IPS DF 4.7 (cell line): ENCODE results near the gene ATP1A2.
"Not testable (repeated sequence)": the region's sequence is repeated elsewhere in the genome, so short reads cannot be mapped to it uniquely, and the experiment has no call there.

Experiments
- DNase-seq: peaks from one replicate; pipeline ENCODE4 v3.0.0-alpha.2; 2013; ENCODE audit warnings: low spot score; ENCODE audit errors: extremely low read depth

The ATP1A2 gene

GRCh38 chr1:160122978-160123495 lies 7.5 kb downstream of the ATP1A2 start:
- DNase-seq = no peak

- DNase-seq = no peak
Observed at GRCh38 chr1:160123726-160124125, 8.2 kb downstream of the ATP1A2 start.

GRCh38 chr1:160124705-160125478 lies 9.3 kb downstream of the ATP1A2 start:
- DNase-seq = no peak

DNA sequence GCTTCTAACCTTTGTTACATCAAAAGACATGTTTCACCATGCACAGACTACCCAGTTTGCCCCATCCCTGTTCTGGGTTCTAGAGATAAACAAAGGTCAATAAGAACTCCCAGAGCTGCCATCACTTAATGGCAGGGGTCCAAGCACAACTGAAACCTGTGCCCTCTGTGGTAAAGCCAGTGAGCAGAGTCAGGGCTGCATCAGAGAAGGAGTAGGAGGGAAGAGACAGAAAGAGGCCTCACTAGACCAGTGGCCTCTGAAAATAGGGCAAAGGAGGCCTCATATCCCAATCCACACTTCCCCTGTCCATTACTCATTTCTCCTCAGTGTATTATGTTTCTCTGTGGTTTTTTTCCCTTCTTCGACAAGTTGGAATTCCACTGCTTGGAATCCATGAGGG lies 10.2 kb downstream of the ATP1A2 start:
- no peak for DNase-seq

DNA sequence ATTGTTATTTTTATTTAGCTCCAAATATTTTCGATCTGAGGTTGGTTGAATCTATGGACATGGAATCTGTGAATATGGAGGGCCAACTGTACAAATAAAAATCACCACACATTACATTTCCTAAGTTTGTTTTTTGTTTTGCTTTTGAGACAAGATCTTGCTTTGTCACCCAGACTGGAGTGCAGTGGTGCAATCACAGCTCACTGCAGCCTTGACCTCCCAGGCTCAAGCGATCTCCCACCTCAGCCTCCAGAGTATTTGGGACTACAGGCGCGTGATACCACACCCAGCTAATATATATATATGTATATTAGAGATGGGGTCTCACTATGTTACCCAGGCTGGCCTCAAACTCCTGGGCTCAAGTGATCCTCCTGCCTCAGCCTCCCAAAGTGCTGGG lies 10.8 kb downstream of the ATP1A2 start:
- DNase-seq = not testable (repeated sequence)

DNA sequence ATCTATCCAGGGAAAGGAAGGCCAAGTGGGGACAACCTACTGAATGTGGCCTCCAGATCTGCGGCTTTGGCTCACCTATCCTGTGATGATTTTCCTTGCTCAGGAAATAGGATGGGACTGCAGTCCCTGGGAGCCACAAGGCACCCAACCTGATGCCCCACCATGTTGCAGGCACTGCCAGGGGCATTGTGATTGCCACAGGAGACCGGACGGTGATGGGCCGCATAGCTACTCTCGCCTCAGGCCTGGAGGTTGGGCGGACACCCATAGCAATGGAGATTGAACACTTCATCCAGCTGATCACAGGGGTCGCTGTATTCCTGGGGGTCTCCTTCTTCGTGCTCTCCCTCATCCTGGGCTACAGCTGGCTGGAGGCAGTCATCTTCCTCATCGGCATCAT lies 11.8 kb downstream of the ATP1A2 start:
- DNase-seq = no peak

DNA sequence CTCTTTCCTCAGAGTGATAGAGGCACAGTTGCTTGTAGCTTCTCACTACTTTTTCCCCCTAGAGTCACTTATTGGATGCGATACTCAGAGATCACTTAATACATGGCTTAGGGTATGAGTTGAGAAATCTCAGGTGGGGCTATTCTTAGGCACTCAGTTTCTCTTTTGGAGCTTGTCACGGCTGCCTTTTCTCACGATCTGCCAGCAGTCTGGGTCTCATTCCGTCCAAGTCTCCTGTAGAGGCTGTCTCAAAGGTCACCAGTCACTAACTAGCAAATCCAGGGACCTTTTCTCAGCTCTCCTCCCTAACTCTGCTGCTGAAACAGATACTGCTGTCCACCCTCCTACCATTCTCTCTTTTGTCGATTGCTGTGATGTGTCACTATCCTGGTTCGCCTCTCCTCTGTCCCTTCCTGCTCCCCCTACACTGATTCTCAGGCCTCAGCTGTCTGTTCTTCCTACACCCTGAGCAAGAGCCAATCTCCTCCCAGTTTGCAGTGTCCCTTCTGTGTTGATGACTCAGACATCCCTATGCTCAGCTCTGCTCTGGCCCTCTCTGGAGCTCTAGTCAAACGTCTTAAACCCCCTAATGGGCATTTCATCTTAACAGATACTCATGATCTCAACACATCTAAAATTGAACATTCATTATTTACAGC lies 12.4 kb downstream of the ATP1A2 start:
- no peak for DNase-seq

GRCh38 chr1:160128636-160129035 lies 13.1 kb downstream of the ATP1A2 start:
- no peak for DNase-seq

- no peak for DNase-seq
Observed at GRCh38 chr1:160129046-160129445, 13.5 kb downstream of the ATP1A2 start.

GRCh38 chr1:160129558-160129957 lies 14.0 kb downstream of the ATP1A2 start:
- DNase-seq = no peak

DNA sequence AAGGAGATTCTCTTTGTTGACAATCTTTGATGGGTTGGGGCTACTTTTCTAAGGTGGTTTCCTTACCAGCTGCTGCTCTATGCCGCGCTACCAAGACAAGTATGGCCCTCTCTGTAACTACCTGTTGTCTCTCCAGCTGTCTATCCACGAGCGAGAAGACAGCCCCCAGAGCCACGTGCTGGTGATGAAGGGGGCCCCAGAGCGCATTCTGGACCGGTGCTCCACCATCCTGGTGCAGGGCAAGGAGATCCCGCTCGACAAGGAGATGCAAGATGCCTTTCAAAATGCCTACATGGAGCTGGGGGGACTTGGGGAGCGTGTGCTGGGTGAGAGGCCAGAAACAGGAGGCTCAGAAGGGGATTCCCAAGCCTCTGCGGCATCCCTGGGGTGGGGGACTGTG lies 14.4 kb downstream of the ATP1A2 start:
- DNase-seq = no peak

DNA sequence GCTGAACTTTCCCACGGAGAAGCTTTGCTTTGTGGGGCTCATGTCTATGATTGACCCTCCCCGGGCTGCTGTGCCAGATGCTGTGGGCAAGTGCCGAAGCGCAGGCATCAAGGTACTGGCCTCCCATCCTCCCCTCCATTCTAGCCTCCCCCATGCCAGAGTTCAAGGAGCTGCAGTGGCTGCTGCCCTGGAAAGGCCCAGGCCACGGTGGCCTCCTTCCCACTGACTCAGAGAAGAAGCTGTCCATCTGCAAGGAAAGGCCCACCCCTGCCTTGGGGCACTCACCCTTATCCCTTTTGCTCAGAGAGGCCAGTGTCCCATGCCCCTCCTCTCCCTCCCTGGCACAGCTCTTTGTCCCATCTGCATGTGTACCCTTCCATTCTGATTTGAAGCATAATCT lies 14.9 kb downstream of the ATP1A2 start:
- no peak for DNase-seq

DNA sequence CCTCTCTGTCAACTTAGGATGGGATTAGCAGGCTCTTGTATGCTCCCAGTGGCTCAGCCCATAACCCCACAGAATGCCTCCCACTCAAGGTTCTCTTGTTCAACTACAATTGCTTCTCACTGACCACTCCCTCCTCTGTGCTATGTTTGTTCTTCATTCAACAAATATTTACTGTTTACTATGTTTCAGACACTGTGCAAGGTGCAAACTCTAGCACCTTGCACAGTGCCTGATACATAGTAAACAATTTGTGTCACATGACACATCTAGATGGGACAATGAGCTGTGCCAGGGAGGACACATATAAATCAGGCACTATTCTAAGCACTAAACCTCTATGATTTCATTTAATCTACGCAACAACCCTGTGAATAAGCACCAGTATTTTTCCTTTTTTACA lies 15.4 kb downstream of the ATP1A2 start:
- no peak for DNase-seq

DNA sequence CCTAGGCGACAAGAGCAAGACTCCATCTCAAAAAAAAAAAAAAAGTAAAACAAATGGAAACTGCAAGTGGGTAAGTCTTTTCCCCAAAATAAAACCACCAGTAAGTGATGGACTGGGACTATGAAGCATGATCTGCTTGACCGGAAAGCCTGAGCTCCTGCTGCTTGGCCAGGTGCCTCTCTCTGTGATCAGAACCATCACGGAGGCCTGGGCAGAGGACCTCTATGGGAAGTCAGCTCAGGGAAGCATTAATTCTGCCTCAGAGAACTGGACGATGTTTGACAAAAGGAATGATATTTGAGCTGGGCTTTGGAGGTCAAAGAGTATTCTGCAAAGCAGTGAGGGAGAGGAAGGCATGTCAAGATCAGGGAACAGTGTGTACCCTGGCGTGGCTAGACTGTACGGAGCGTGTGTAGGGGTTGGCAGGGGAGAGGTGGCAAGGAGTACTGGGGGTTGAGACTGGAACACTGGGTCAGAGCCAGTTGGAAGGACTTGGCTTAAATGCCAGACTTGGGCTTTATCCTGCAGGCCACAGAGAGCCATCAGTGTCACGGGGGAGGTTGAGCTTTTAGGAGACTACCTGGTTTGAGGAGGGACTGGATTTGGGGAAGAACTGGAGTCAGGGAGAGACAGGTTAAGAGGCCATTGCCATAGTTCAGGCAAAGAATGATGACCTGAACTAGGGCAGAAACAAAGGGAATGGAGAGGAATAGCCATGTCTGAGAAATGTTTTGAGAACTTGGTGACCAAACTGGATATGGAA lies 16.4 kb downstream of the ATP1A2 start:
- no peak for DNase-seq

GRCh38 chr1:160133990-160134770 lies 18.6 kb downstream of the ATP1A2 start:
- DNase-seq = no peak

DNA sequence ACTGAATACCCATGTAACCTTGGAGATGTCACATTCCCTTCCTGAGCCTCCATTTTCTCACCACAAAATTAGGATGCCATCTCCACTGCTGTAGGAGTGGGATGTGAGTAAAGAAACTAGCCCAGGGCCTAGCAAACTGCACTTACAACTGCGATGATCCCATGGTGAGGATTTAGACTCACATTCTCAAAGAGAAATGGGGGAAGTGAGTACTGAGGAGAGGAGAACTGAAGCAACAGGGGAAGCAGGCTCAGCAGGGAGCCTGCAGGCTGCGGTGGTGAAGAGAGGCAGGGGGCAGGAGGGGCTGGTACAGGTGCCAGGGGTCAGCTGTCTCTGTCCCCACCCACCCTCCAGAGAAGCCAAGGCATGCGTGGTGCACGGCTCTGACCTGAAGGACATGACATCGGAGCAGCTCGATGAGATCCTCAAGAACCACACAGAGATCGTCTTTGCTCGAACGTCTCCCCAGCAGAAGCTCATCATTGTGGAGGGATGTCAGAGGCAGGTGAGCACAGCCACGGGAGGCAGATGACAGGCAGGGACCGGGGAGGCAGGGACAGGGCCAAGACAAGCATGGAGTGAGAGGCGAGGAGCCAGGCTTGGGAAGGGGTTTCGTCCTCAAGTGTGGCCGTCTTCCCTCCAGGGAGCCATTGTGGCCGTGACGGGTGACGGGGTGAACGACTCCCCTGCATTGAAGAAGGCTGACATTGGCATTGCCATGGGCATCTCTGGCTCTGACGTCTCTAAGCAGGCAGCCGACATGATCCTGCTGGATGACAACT lies 19.4 kb downstream of the ATP1A2 start:
- no peak for DNase-seq

DNA sequence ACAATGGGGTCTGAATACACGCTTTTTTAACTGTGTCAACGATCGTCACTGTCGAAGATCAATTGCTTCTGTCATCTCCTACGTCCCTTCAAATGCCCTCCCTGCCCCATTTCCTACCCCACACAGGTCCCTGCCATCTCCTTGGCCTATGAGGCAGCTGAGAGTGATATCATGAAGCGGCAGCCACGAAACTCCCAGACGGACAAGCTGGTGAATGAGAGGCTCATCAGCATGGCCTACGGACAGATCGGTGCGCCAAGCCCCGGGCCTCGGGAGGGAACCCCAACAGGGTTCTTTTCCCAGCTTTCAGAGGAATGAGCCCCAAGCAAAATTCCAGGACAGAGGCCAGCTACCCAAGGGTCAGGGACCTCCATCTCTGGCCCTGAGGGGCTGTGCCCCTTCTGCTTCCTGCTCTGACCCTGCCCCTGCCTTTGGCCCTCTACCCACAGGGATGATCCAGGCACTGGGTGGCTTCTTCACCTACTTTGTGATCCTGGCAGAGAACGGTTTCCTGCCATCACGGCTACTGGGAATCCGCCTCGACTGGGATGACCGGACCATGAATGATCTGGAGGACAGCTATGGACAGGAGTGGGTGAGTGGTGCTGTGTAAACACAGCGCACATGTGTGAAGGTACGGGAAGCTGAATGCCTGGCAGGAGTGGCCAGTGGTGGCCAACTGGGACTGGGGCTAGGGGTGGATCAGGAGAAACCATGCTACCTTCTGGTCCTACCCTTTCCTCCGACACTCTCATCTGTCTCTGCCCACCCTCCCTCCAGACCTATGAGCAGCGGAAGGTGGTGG lies 20.8 kb downstream of the ATP1A2 start:
- no peak for DNase-seq

- DNase-seq = no peak
Observed at GRCh38 chr1:160136926-160137200, 21.3 kb downstream of the ATP1A2 start.

GRCh38 chr1:160137216-160137862 lies 21.8 kb downstream of the ATP1A2 start:
- DNase-seq = no peak
